A549 (cell line): Measurements from ENCODE around the gene GTPBP8. TPM values are rescaled to one million over a fixed set of nuclear protein-coding genes. Genes with fewer than 3 reads are reported as not detected.
A peak's percentile ranks its signal among the peaks of the same experiment; 100 is the strongest.

Experiments used
- ATAC-seq, 2 experiments: fragments of 200-7000 bp in 1 of 2; fragments of >200 bp in 1 of 2; cut with Nextera tagmentation in 1 of 2; cut with Tn5 transposase in 1 of 2; 3 replicates each; pipeline versions ENCODE4 v1.8.0 to v1.9.1; 2018 to 2020; ENCODE audit warnings: mild to moderate bottlenecking in 1 of 2, moderate library complexity in 1 of 2
- CTCF ChIA-PET: fragments of 300-600 bp; sonication (Branson Sonifier 250); formaldehyde crosslinking; extraction: SDS; loops from one replicate; lab custom pipeline; 2021; ENCODE audit warnings: antibody characterized with exemption, inconsistent platforms; lab: Yijun Ruan, JAX
- POLR2A ChIA-PET: fragments of 350-600 bp; formaldehyde crosslinking; extraction: SDS; loops from one replicate; lab custom pipeline; 2021; ENCODE audit warnings: antibody characterized with exemption, inconsistent platforms; lab: Yijun Ruan, JAX
- DNase-seq, 2 experiments: peaks; one replicate each; pipeline versions ENCODE4 v3.0.0 to v3.0.0-alpha.2; 2011 to 2016; ENCODE audit warnings: low read depth in 1 of 2, low spot score in 1 of 2
- FAIRE-seq: peaks from 2 replicates; lab custom pipeline; 2011; peaks lifted over from hg19 to GRCh38; lab: Jason Lieb, UNC
- H3K27ac ChIP-seq, 2 experiments: fragments of >200 bp; sonication (Bioruptor Twin); formaldehyde crosslinking; 3 replicates each; pipeline ENCODE4 v1.5.1; 2016 to 2017
- H3K4me1 ChIP-seq: fragments of >200 bp; sonication (Bioruptor Twin); formaldehyde crosslinking; 3 replicates; pipeline ENCODE4 v1.6.1; 2016
- H3K4me2 ChIP-seq: fragments of >200 bp; sonication (Bioruptor Twin); formaldehyde crosslinking; 3 replicates; pipeline ENCODE4 v1.6.1; 2016
- H3K4me3 ChIP-seq: fragments of >200 bp; sonication (Bioruptor Twin); formaldehyde crosslinking; 3 replicates; pipeline ENCODE4 v1.5.1; 2016
- H3K9me3 ChIP-seq: fragments of >200 bp; sonication (Bioruptor Twin); formaldehyde crosslinking; 3 replicates; pipeline ENCODE4 v1.6.1; 2016
- CBX8 ChIP-seq: fragments of 200-600 bp; sonication (generic); IDR thresholded peaks from 2 replicates; pipeline ENCODE4 v1.6.1; 2016
- CHD4 ChIP-seq: fragments of 200-600 bp; sonication (generic); IDR thresholded peaks from 2 replicates; pipeline ENCODE4 v1.6.1; 2016; ENCODE audit warnings: antibody characterized with exemption, mild to moderate bottlenecking, borderline replicate concordance
- EHMT2 ChIP-seq: fragments of 200-600 bp; sonication (generic); IDR thresholded peaks from 2 replicates; pipeline ENCODE4 v1.6.1; 2016; ENCODE audit warnings: antibody characterized with exemption, low read depth, mild to moderate bottlenecking, moderate library complexity
- ELK1 ChIP-seq: fragments of 150-350 bp; IDR thresholded peaks from 2 replicates; pipeline ENCODE4 v1.6.1; 2014; ENCODE audit warnings: low read depth, mild to moderate bottlenecking, low read length
- EP300 ChIP-seq, 2 experiments: fragments of >200 bp; sonication (Bioruptor Twin); formaldehyde crosslinking; IDR thresholded peaks; 2 replicates in 1 of 2; 3 replicates in 1 of 2; pipeline ENCODE4 v1.6.1; 2016 to 2017
- FOXS1 ChIP-seq: fragments of 250-450 bp; sonication (Bioruptor Pico); IDR thresholded peaks from 2 replicates; pipeline ENCODE4 v1.5.0; 2020; ENCODE audit warnings: mild to moderate bottlenecking, moderate library complexity
- GATA3 ChIP-seq: IDR thresholded peaks from 2 replicates; pipeline ENCODE4 v1.6.1; 2012; ENCODE audit warnings: borderline replicate concordance
- HDAC2 ChIP-seq: fragments of 200-600 bp; sonication (generic); IDR thresholded peaks from 2 replicates; pipeline ENCODE4 v1.6.1; 2016
- HEYL ChIP-seq: fragments of 250-450 bp; sonication (Bioruptor Pico); IDR thresholded peaks from 2 replicates; pipeline ENCODE4 v1.8.0; 2021; ENCODE audit warnings: mild to moderate bottlenecking, moderate library complexity
- HOXA7 ChIP-seq: fragments of 250-450 bp; sonication (Bioruptor Pico); IDR thresholded peaks from 2 replicates; pipeline ENCODE4 v1.5.0; 2020; ENCODE audit warnings: mild to moderate bottlenecking, moderate library complexity
- HOXB13 ChIP-seq: fragments of 250-450 bp; sonication (Bioruptor Pico); IDR thresholded peaks from 2 replicates; pipeline ENCODE4 v1.5.0; 2020; ENCODE audit warnings: low read depth, mild to moderate bottlenecking, moderate library complexity
- HOXB5 ChIP-seq: fragments of 250-450 bp; sonication (Bioruptor Pico); IDR thresholded peaks from 2 replicates; pipeline ENCODE4 v1.5.0; 2020; ENCODE audit warnings: mild to moderate bottlenecking, moderate library complexity
- JUN ChIP-seq, 2 experiments: fragments of >200 bp; sonication (Bioruptor Twin); formaldehyde crosslinking; IDR thresholded peaks; 2 replicates in 1 of 2; 3 replicates in 1 of 2; pipeline ENCODE4 v1.6.1; 2016 to 2017
- KDM1A ChIP-seq: fragments of 200-600 bp; sonication (generic); IDR thresholded peaks from 2 replicates; pipeline ENCODE4 v1.6.1; 2016; ENCODE audit warnings: low read depth, mild to moderate bottlenecking
- KDM5A ChIP-seq: fragments of 200-600 bp; sonication (generic); IDR thresholded peaks from 2 replicates; pipeline ENCODE4 v1.6.1; 2016; ENCODE audit warnings: antibody characterized with exemption, mild to moderate bottlenecking
- MAFK ChIP-seq: fragments of 450-650 bp; IDR thresholded peaks from 2 replicates; pipeline ENCODE4 v1.6.1; 2014; ENCODE audit not compliant: partially characterized antibody
- NPAS2 ChIP-seq: fragments of 250-450 bp; sonication (Bioruptor Pico); IDR thresholded peaks from 2 replicates; pipeline ENCODE4 v1.8.0; 2022; ENCODE audit warnings: mild to moderate bottlenecking, moderate library complexity, borderline replicate concordance
- NR3C1 ChIP-seq: fragments of >200 bp; sonication (Bioruptor Twin); formaldehyde crosslinking; IDR thresholded peaks from 3 replicates; pipeline ENCODE4 v1.6.1; 2017
- POLR2AphosphoS2 ChIP-seq: conservative IDR thresholded peaks from 2 replicates; pipeline ENCODE4 v1.6.1; 2012; ENCODE audit warnings: low read length, improper control_type of control experiment, inconsistent platforms
- RAD21 ChIP-seq, 2 experiments: fragments of >200 bp in 1 of 2; sonication (Bioruptor Twin) in 1 of 2; formaldehyde crosslinking in 1 of 2; IDR thresholded peaks in 1 of 2; conservative IDR thresholded peaks in 1 of 2; 2 replicates in 1 of 2; 3 replicates in 1 of 2; pipeline ENCODE4 v1.6.1; 2012 to 2018; ENCODE audit warnings: inconsistent platforms in 1 of 2
- RCOR1 ChIP-seq: fragments of 150-350 bp; IDR thresholded peaks from 2 replicates; pipeline ENCODE4 v1.6.1; 2014; ENCODE audit warnings: antibody characterized with exemption, low read length, low read depth
- SMC3 ChIP-seq: fragments of >200 bp; sonication (Bioruptor Twin); formaldehyde crosslinking; IDR thresholded peaks from 3 replicates; pipeline ENCODE4 v1.6.1; 2018; ENCODE audit warnings: inconsistent platforms
- SREBF2 ChIP-seq: fragments of 450-650 bp; IDR thresholded peaks from 2 replicates; pipeline ENCODE4 v1.6.1; 2014; ENCODE audit warnings: mild to moderate bottlenecking, moderate library complexity
- TFCP2L1 ChIP-seq: fragments of 250-450 bp; sonication (Bioruptor Pico); IDR thresholded peaks from 2 replicates; pipeline ENCODE4 v1.5.0; 2021; ENCODE audit warnings: mild to moderate bottlenecking
- TP53 ChIP-seq: fragments of 250-450 bp; sonication (Bioruptor Pico); IDR thresholded peaks from 2 replicates; pipeline ENCODE4 v1.5.0; 2021; ENCODE audit warnings: mild to moderate bottlenecking, moderate library complexity
- ZFP36 ChIP-seq: fragments of 450-650 bp; IDR thresholded peaks from 2 replicates; pipeline ENCODE4 v1.6.1; 2014; ENCODE audit warnings: borderline replicate concordance; ENCODE audit not compliant: partially characterized antibody
- ZNF302 ChIP-seq: fragments of 250-450 bp; sonication (Bioruptor Pico); IDR thresholded peaks from 2 replicates; pipeline ENCODE4 v1.9.0; 2021; ENCODE audit warnings: inconsistent platforms, mild to moderate bottlenecking, moderate library complexity
- WGBS: methylation state at CpG from one replicate; pipeline ENCODE4 v1.1.6; 2017; ENCODE audit errors: missing lambda C conversion rate; 5-methylcytosine and 5-hydroxymethylcytosine counted together
- polyA plus RNA-seq, 4 experiments: library from polyadenylated mRNA; depleted of rRNA in 3 of 4; stranded (reverse); fragments of >200 nt; fragmentation: RNase III in 1 of 4; extraction: RNeasy Plus Mini Kit Qiagen cat#74134 plus additional on column Dnase treatment in 1 of 4; gene quantifications; 2 replicates in 3 of 4; 3 replicates in 1 of 4; pipeline ENCODE4 v1.2.3, GENCODE V29; 2011 to 2017
- TF ChIP-seq, protein P1 (sequence below): IDR thresholded peaks from 2 replicates; pipeline ENCODE4 v1.6.1; 2012; ENCODE audit warnings: low read depth, borderline replicate concordance
- TF ChIP-seq, protein P2 (sequence below): fragments of 450-650 bp; IDR thresholded peaks from 2 replicates; pipeline ENCODE4 v1.6.1; 2014; ENCODE audit warnings: antibody characterized with exemption

Gene GTPBP8
- polyA plus RNA-seq, 2 of the 4 experiments (the other 2 are of a cell fraction): 18.3 to 26.6 TPM

DNA sequence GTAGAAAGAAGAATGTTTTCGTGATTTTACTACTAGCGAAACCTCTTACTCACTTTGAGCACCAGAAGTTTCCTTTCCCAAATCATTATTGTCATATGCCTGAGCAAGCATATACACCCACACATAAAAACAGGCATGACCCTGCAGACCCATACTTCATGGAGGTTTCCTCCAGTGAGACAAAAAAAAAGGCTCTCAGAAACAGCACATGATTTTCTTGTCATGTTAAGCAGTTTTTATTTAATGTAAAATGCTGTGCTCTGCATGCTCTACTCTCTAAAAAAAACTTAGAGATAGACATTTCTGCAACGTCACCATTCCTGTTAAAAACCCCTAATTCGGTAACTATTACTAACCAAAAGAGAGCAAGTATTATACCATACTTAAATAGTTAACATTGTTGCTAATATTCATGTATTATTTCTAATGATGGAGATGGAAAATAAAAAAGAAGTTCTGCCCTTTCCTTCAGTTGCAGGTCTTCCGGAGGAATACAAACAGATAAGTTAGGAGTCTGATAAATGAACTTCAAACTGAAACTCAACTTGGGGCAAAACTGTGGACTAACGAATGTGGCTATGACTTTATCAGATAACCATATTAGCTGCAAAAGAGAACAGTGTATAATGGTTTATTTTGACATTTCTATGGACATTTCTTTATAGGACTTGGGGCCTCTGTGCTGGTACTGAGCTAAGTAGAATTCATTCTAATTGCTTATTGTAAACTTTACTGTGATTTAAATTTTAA lies 31.8 kb upstream of the GTPBP8 start:
- POLR2A ChIA-PET: no interaction called here
- 0 out of 3 replicates have a peak, but pooled peaks cover 11% of the 10 kb centered on the region for H3K9me3 ChIP-seq
- no peak for ATAC-seq
- CTCF ChIA-PET: no interaction called here
- FAIRE-seq: no peak
- H3K27ac ChIP-seq: no peak overlapping the region
- no peak overlapping the region for H3K4me3 ChIP-seq
- H3K4me2 ChIP-seq: no peak overlapping the region
- no peak for DNase-seq
- no peaks in the 10 kb centered on the region for H3K4me1 ChIP-seq
- TF ChIP-seq, protein P1, sequence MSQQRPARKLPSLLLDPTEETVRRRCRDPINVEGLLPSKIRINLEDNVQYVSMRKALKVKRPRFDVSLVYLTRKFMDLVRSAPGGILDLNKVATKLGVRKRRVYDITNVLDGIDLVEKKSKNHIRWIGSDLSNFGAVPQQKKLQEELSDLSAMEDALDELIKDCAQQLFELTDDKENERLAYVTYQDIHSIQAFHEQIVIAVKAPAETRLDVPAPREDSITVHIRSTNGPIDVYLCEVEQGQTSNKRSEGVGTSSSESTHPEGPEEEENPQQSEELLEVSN: no peak
- TF ChIP-seq NPAS2 (CRISPR knock-in tag): no peak
- TF ChIP-seq FOXS1 (CRISPR knock-in tag): no peak
- no peak for TF ChIP-seq GATA3
- TF ChIP-seq CBX8: no peak
- no peak for TF ChIP-seq KDM5A
- no peak for TF ChIP-seq RAD21 (conservative IDR thresholded peaks at IDR 0.05 in 1 of 2, IDR thresholded peaks at IDR 0.05 in 1 of 2)
- no peak for TF ChIP-seq MAFK
- TF ChIP-seq EP300 (IDR thresholded peaks at IDR 0.05): no peak
- no peak for TF ChIP-seq HOXB13 (CRISPR knock-in tag)
- no peak for TF ChIP-seq ZFP36
- no peak for TF ChIP-seq TFCP2L1 (CRISPR knock-in tag)
- no peak for TF ChIP-seq EHMT2
- 74% methylated on average over 6 of the region's 6 CpGs for WGBS

DNA sequence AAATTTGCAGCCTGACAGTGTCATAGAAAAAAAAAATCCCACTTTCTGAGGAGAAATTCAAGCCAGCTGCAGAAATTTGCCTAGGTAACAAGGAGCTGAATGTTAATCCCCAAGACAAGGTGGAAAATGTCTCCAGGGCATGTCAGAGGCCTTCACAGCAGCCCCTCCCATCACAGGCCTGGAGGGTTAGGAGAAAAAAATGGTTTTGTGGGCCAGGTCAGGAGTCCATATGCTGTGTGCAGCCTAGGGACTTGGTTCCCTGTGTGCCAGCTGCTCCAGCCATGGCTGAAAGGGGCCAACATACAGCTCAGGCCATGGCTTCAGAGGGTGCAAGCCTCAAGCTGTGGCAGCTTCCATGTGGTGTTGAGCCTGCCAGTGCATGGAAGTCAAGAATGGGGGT lies 27.1 kb upstream of the GTPBP8 start:
- Histone ChIP-seq H3K9me3 (0 out of 3 replicates have a peak, but pooled peaks cover 11% of the 10 kb centered on the region), H3K27ac (no peak overlapping the region), H3K4me2 (no peak overlapping the region), H3K4me3 (no peak overlapping the region), H3K4me1 (no peaks in the 10 kb centered on the region)
- no peak for TF ChIP-seq ZNF302 (CRISPR knock-in tag)
- TF ChIP-seq ZFP36: peak; percentile 77
- ChIA-PET CTCF (no interaction called here), POLR2A (no interaction called here)
- ATAC-seq (no peak), DNase-seq (no peak), FAIRE-seq (no peak)

DNA sequence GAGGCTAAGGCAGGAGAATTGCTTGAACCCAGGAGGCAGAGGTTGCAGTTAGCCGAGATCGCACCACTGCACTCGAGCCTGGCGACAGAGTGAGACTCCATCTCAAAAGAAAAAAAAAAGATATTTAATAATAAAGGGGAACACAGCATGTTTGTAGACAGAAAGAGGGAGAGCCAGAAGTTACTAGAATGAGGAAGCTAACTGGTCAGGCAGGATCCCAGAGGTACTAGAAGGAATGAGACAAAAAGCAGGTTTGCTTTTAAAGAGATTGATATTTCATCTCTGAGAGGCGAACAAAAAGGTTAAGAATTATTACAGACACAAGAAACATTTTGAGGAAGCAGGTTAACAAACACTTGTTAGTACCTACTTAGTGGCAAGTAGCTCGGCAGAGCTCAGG lies 25.1 kb upstream of the GTPBP8 start:
- POLR2A ChIA-PET: no interaction called here
- H3K27ac ChIP-seq: no peak overlapping the region
- FAIRE-seq: no peak
- CTCF ChIA-PET: interaction anchor here (1.0 to 4.8 kb wide), 3 partner anchors 9 to 48 kb away, joined by 3 to 27 read pairs (median 6); partner anchors contain the start of gene CD200R1
- TF ChIP-seq RCOR1 (no peak), JUN (IDR thresholded peaks at IDR 0.05) (no peak), SREBF2 (no peak), NR3C1 (no peak), HOXB5 (CRISPR knock-in tag) (no peak)
- no peak overlapping the region for H3K4me3 ChIP-seq
- no peak for DNase-seq
- H3K4me2 ChIP-seq: no peak overlapping the region
- no peak for ATAC-seq
- no peaks in the 10 kb centered on the region for H3K4me1 ChIP-seq
- 78% methylated on average over 6 of the region's 6 CpGs for WGBS
- H3K9me3 ChIP-seq: 0 out of 3 replicates have a peak, but pooled peaks cover 11% of the 10 kb centered on the region

- no peak for DNase-seq
- Histone ChIP-seq H3K27ac (no peak overlapping the region), H3K4me3 (no peak overlapping the region), H3K9me3 (0 out of 3 replicates have a peak, but pooled peaks cover 11% of the 10 kb centered on the region), H3K4me2 (no peak overlapping the region), H3K4me1 (peaks cover 4% of the 10 kb centered on the region; the same call in 1 of the 3 replicates)
- WGBS: 57% methylated on average over 2 of the region's 2 CpGs
- ChIA-PET POLR2A (no interaction called here), CTCF (interaction anchor here (1.0 to 4.8 kb wide), 4 partner anchors 12 to 69 kb away, joined by 3 to 27 read pairs (median 4); no protein-coding TSS in a partner anchor)
- FAIRE-seq: no peak
- ATAC-seq: no peak
- TF ChIP-seq CHD4 (no peak), ELK1 (no peak), TP53 (CRISPR knock-in tag) (no peak), HOXA7 (CRISPR knock-in tag) (no peak), KDM1A (no peak), HEYL (CRISPR knock-in tag) (no peak), HDAC2 (no peak), POLR2AphosphoS2 (no peak), SMC3 (no peak)
- TF ChIP-seq, protein P2, sequence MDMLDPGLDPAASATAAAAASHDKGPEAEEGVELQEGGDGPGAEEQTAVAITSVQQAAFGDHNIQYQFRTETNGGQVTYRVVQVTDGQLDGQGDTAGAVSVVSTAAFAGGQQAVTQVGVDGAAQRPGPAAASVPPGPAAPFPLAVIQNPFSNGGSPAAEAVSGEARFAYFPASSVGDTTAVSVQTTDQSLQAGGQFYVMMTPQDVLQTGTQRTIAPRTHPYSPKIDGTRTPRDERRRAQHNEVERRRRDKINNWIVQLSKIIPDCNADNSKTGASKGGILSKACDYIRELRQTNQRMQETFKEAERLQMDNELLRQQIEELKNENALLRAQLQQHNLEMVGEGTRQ: no peak
These were observed 24.2 kb upstream of the GTPBP8 start for GRCh38 chr3:112966633-112967032.
